SK-N-SH treated with all-trans-retinoic acid at 6 μM for 48 hours (cell line): ENCODE results near the gene FBXO17.

Experiments
- ATAC-seq: fragments of 200-7000 bp; cut with Tn5 transposase; 3 replicates; pipeline ENCODE4 v1.9.1; 2020; ENCODE audit warnings: mild to moderate bottlenecking, moderate library complexity
- ARNTL ChIP-seq: fragments of 450-650 bp; formaldehyde crosslinking; IDR thresholded peaks from 2 replicates; pipeline ENCODE4 v1.5.0; 2020; ENCODE audit warnings: low read depth, mild to moderate bottlenecking, moderate library complexity, borderline replicate concordance
- BACH2 ChIP-seq: fragments of 250-450 bp; sonication (Bioruptor Pico); IDR thresholded peaks from 2 replicates; pipeline ENCODE4 v1.9.0; 2021; ENCODE audit warnings: mild to moderate bottlenecking, borderline replicate concordance
- CREB5 ChIP-seq: fragments of 250-450 bp; sonication (Bioruptor Pico); IDR thresholded peaks from 2 replicates; pipeline ENCODE4 v1.5.1; 2020; ENCODE audit warnings: low read depth, mild to moderate bottlenecking, moderate library complexity
- CSDC2 ChIP-seq: fragments of 250-450 bp; sonication (Bioruptor Pico); IDR thresholded peaks from 2 replicates; pipeline ENCODE4 v1.5.0; 2020; ENCODE audit warnings: mild to moderate bottlenecking, moderate library complexity
- ESRRG ChIP-seq: fragments of 250-450 bp; sonication (Bioruptor Pico); IDR thresholded peaks from 2 replicates; pipeline ENCODE4 v1.6.1; 2021; ENCODE audit warnings: mild to moderate bottlenecking
- GLIS3 ChIP-seq: fragments of 250-450 bp; sonication (Bioruptor Pico); IDR thresholded peaks from 2 replicates; pipeline ENCODE4 v1.5.0; 2020; ENCODE audit warnings: mild to moderate bottlenecking, moderate library complexity
- ISL1 ChIP-seq: fragments of 250-450 bp; sonication (Bioruptor Pico); IDR thresholded peaks from 2 replicates; pipeline ENCODE4 v2.1.2; 2022; ENCODE audit warnings: mild to moderate bottlenecking, moderate library complexity
- PPARA ChIP-seq: fragments of 250-450 bp; sonication (Bioruptor Pico); IDR thresholded peaks from 2 replicates; pipeline ENCODE4 v1.5.0; 2020; ENCODE audit warnings: mild to moderate bottlenecking, borderline replicate concordance
- RARB ChIP-seq: fragments of 250-450 bp; sonication (Bioruptor Pico); IDR thresholded peaks from 2 replicates; pipeline ENCODE4 v1.8.0; 2021; ENCODE audit warnings: mild to moderate bottlenecking, moderate library complexity
- SNAI2 ChIP-seq: fragments of 250-450 bp; sonication (Bioruptor Pico); IDR thresholded peaks from 2 replicates; pipeline ENCODE4 v1.5.0; 2020; ENCODE audit warnings: mild to moderate bottlenecking, moderate library complexity
- TCF4 ChIP-seq: fragments of 250-450 bp; sonication (Bioruptor Pico); IDR thresholded peaks from 2 replicates; pipeline ENCODE4 v1.8.0; 2021; ENCODE audit warnings: mild to moderate bottlenecking, moderate library complexity, borderline replicate concordance
- TSHZ2 ChIP-seq: fragments of 250-450 bp; sonication (Bioruptor Pico); IDR thresholded peaks from 2 replicates; pipeline ENCODE4 v1.5.0; 2020; ENCODE audit warnings: mild to moderate bottlenecking, moderate library complexity
- ZFP3 ChIP-seq: fragments of 250-450 bp; sonication (Bioruptor Pico); IDR thresholded peaks from 2 replicates; pipeline ENCODE4 v1.5.0; 2020; ENCODE audit warnings: mild to moderate bottlenecking, moderate library complexity
- ZFP30 ChIP-seq: fragments of 450-650 bp; formaldehyde crosslinking; IDR thresholded peaks from 2 replicates; pipeline ENCODE4 v1.5.0; 2022; ENCODE audit warnings: mild to moderate bottlenecking, moderate library complexity
- ZNF565 ChIP-seq: fragments of 450-650 bp; formaldehyde crosslinking; conservative IDR thresholded peaks from 2 replicates; pipeline ENCODE4 v1.5.0; 2020; ENCODE audit warnings: low read depth, mild to moderate bottlenecking, moderate library complexity
- ZNF70 ChIP-seq: fragments of 450-650 bp; formaldehyde crosslinking; IDR thresholded peaks from 2 replicates; pipeline ENCODE4 v1.5.0; 2020; ENCODE audit warnings: mild to moderate bottlenecking, moderate library complexity
- ZNF8 ChIP-seq: fragments of 450-650 bp; formaldehyde crosslinking; IDR thresholded peaks from 2 replicates; pipeline ENCODE4 v1.5.0; 2020; ENCODE audit warnings: mild to moderate bottlenecking, moderate library complexity
- TF ChIP-seq, protein P1 (sequence below): fragments of 250-450 bp; sonication (Bioruptor Pico); IDR thresholded peaks from 2 replicates; pipeline ENCODE4 v1.8.0; 2020; ENCODE audit warnings: mild to moderate bottlenecking, moderate library complexity, borderline replicate concordance

Gene FBXO17

DNA sequence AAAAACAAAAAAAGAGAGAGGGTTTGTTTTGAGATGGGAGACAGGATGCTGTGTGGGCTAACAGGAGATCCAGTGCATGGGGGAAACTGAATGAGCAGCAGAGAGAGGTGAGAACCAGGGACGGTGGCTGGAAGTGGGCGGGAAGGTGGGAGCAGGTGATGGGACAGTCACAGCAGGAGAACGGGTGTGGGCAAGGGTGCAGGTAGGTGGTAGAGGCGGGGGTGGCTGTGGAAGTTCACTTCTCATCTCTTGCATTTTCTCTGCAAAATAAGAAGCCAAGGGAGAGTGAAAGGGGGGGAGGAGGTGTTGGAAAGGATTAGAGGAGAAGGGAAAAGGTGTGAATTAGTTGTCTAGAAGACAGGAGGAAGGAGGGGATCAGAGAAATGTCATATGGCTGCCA lies 21.9 kb downstream of the FBXO17 start:
- TF ChIP-seq CSDC2 (CRISPR knock-in tag) (no peak), RARB (CRISPR knock-in tag) (no peak), GLIS3 (CRISPR knock-in tag) (no peak), BACH2 (CRISPR knock-in tag) (no peak), SNAI2 (CRISPR knock-in tag) (no peak), ARNTL (no peak), ISL1 (CRISPR knock-in tag) (no peak), PPARA (CRISPR knock-in tag) (no peak), TCF4 (CRISPR knock-in tag) (no peak), CREB5 (CRISPR knock-in tag) (no peak), ZNF565 (CRISPR knock-in tag) (no peak), ZNF70 (no peak), ESRRG (no peak), ZNF8 (CRISPR knock-in tag) (no peak)
- ATAC-seq, result no peak

DNA sequence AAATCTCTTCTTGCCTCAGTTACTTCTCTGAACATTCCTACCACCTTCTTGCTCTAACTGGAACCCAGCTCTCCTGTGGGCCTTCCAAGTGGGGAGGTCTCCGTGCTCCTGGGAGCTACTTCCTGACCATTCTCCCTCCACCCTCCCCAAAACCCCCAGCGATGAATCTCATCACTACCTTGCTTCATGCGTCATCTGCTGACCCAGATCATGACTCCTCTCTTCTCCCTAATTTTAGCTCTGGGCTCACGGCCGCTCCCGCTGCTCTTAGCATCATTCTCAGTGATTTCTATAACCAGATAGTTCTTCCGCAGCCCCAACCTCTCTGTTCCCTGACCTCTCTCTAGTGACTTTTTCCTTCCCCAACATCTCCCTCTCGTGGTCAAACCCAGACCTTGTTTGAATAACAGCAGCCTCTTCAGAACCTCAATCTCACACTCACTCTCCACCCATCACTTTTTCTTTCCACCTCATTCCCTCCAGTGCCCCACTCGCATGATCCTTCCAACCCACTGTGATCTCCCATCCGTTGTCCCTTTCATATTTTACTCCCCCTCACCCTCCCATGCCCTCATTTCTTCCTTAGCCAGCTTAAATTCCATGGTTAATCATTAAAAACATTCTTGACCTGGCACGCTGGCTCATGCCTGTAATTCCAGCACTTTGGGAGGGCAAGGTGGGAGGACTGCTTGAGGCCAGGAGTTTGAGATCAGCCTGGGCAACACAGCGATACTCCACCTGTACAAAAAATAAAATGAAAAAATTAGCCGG lies 23.0 kb downstream of the FBXO17 start:
- no peak for ATAC-seq
- no peak for TF ChIP-seq ARNTL
- no peak for TF ChIP-seq RARB (CRISPR knock-in tag)
- no peak for TF ChIP-seq GLIS3 (CRISPR knock-in tag)
- no peak for TF ChIP-seq SNAI2 (CRISPR knock-in tag)
- no peak for TF ChIP-seq CSDC2 (CRISPR knock-in tag)
- TF ChIP-seq, protein P1, sequence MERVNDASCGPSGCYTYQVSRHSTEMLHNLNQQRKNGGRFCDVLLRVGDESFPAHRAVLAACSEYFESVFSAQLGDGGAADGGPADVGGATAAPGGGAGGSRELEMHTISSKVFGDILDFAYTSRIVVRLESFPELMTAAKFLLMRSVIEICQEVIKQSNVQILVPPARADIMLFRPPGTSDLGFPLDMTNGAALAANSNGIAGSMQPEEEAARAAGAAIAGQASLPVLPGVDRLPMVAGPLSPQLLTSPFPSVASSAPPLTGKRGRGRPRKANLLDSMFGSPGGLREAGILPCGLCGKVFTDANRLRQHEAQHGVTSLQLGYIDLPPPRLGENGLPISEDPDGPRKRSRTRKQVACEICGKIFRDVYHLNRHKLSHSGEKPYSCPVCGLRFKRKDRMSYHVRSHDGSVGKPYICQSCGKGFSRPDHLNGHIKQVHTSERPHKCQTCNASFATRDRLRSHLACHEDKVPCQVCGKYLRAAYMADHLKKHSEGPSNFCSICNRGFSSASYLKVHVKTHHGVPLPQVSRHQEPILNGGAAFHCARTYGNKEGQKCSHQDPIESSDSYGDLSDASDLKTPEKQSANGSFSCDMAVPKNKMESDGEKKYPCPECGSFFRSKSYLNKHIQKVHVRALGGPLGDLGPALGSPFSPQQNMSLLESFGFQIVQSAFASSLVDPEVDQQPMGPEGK (CRISPR knock-in tag), result no peak
- no peak for TF ChIP-seq CREB5 (CRISPR knock-in tag)
- no peak for TF ChIP-seq ZFP30 (CRISPR knock-in tag)
- no peak for TF ChIP-seq ZFP3 (CRISPR knock-in tag)
- no peak for TF ChIP-seq ZNF565 (CRISPR knock-in tag)
- no peak for TF ChIP-seq ZNF70

GRCh38 chr19:38951187-38951586 lies 24.4 kb downstream of the FBXO17 start:
- ATAC-seq, result no peak
- TF ChIP-seq, protein P1 (CRISPR knock-in tag), result no peak
- TF ChIP-seq ZNF8 (CRISPR knock-in tag), result no peak
- TF ChIP-seq RARB (CRISPR knock-in tag), result no peak
- no peak for TF ChIP-seq ESRRG
- TF ChIP-seq SNAI2 (CRISPR knock-in tag), result no peak
- TF ChIP-seq ZFP30 (CRISPR knock-in tag), result no peak
- TF ChIP-seq TSHZ2, result no peak
- no peak for TF ChIP-seq CSDC2 (CRISPR knock-in tag)
- TF ChIP-seq GLIS3 (CRISPR knock-in tag), result no peak
